DOHH2 (cell line): Measurements from ENCODE around the gene LARP1B.

ENCODE experiments used
- CTCF ChIP-seq: fragments of 200-600 bp; sonication (generic); IDR thresholded peaks from one replicate; pipeline ENCODE4 v1.5.1; 2014; ENCODE audit warnings: antibody characterized with exemption, mild to moderate bottlenecking, low read depth, low read length; ENCODE audit not compliant: poor library complexity, severe bottlenecking
- EZH2phosphoT487 ChIP-seq: fragments of 200-600 bp; sonication (generic); IDR thresholded peaks from 2 replicates; pipeline ENCODE4 v1.6.1; 2017; ENCODE audit warnings: borderline replicate concordance, mild to moderate bottlenecking, antibody characterized with exemption, low read length, moderate library complexity, mixed read lengths

- TF ChIP-seq CTCF (no peak), EZH2phosphoT487 (no peak)
These were observed 116.4 kb downstream of the LARP1B start for GRCh38 chr4:128177498-128177897.
